Measurements from ENCODE around the gene PODXL2. TPM values are rescaled to one million over a fixed set of nuclear protein-coding genes. Genes with fewer than 3 reads are reported as not detected.

PODXL2 gene
- total RNA-seq, 1 experiment from 2014 or later, result 33.6 TPM

DNA sequence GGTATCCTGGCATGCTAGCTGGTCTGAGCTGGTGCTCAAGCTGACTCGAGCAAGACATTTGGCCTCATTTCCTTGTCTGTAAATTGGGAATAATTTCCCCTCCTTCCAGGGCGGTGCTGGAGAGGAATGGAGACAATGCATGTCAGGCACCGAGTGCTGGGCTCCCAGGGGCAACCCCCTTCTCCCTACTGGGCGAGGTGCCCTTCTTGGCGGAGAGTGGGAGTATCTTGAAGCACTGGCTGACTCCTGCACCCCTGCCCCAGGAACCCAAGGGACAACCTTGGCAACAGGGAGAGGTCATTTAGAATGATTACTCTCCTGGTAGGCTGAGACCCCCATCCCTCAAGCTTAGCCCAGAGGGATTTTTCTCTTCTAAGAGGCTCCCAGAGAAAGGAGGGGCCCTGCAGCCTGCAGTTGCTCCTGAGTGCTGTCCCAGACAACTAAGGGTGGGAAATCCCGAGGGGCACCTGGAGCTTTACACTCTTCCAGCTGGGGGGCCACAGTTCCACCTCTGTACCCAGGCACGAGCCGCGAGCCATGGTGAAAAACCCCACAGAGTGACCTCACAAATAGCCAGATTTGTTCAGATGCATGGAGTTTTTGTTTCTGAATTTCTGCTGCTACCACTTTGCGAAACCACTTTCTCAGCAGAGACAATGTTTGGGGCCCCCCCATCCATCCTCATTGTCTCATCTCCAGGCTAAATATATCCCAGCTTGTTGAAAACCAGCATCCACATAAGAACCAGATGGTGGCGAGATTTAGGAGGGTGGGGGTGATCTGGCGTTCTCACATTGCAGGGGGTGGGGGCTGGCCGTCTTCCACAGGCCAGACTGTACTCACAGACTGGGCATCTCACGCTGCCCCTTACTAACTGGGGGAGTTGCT lies 88.6 kb downstream of the PODXL2 start:
- Mint-ChIP-seq H3K9me3 (no peaks in the 10 kb centered on the region), H3K36me3 (no peaks in the 10 kb centered on the region), H3K27ac (no peak overlapping the region), H3K27me3 (ENCODE audit: low read depth) (no peaks in the 10 kb centered on the region; the same call in 1 of the 2 replicates), H3K4me1 (peaks cover 26% of the 10 kb centered on the region), H3K4me3 (no peak overlapping the region)
- POLR2A ChIA-PET, result no interaction called here
- CTCF ChIA-PET, result interaction anchor here (0.8 to 1.2 kb wide), 2 partner anchors 38 to 74 kb away, joined by 3 to 5 read pairs; no protein-coding TSS in a partner anchor
- ATAC-seq (no peak), DNase-seq (ENCODE audit: low spot score) (no peak)
- TF ChIP-seq GTF2I (CRISPR knock-in tag; conservative IDR thresholded peaks at IDR 0.05) (no peak), NR3C1 (CRISPR knock-in tag; conservative IDR thresholded peaks at IDR 0.05; ENCODE audit: low read depth) (no peak), CREM (CRISPR knock-in tag; IDR thresholded peaks at IDR 0.05) (no peak), HMGA2 (CRISPR knock-in tag; IDR thresholded peaks at IDR 0.05) (no peak), ESRRA (CRISPR knock-in tag; IDR thresholded peaks at IDR 0.05; ENCODE audit: borderline replicate concordance) (no peak), TP53 (CRISPR knock-in tag; IDR thresholded peaks at IDR 0.05) (no peak), ZNF423 (CRISPR knock-in tag; IDR thresholded peaks at IDR 0.05) (no peak), CBFB (CRISPR knock-in tag; IDR thresholded peaks at IDR 0.05; ENCODE audit: low read depth) (no peak), IRF2 (CRISPR knock-in tag; IDR thresholded peaks at IDR 0.05; ENCODE audit: borderline replicate concordance, low read depth) (no peak), ZNF121 (CRISPR knock-in tag; IDR thresholded peaks at IDR 0.05) (no peak), ZNF396 (CRISPR knock-in tag; IDR thresholded peaks at IDR 0.05; ENCODE audit: borderline replicate concordance) (no peak)
- TF ChIP-seq, protein P1, sequence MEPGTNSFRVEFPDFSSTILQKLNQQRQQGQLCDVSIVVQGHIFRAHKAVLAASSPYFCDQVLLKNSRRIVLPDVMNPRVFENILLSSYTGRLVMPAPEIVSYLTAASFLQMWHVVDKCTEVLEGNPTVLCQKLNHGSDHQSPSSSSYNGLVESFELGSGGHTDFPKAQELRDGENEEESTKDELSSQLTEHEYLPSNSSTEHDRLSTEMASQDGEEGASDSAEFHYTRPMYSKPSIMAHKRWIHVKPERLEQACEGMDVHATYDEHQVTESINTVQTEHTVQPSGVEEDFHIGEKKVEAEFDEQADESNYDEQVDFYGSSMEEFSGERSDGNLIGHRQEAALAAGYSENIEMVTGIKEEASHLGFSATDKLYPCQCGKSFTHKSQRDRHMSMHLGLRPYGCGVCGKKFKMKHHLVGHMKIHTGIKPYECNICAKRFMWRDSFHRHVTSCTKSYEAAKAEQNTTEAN (CRISPR knock-in tag; IDR thresholded peaks at IDR 0.05), result no peak
- TF ChIP-seq, protein P2, sequence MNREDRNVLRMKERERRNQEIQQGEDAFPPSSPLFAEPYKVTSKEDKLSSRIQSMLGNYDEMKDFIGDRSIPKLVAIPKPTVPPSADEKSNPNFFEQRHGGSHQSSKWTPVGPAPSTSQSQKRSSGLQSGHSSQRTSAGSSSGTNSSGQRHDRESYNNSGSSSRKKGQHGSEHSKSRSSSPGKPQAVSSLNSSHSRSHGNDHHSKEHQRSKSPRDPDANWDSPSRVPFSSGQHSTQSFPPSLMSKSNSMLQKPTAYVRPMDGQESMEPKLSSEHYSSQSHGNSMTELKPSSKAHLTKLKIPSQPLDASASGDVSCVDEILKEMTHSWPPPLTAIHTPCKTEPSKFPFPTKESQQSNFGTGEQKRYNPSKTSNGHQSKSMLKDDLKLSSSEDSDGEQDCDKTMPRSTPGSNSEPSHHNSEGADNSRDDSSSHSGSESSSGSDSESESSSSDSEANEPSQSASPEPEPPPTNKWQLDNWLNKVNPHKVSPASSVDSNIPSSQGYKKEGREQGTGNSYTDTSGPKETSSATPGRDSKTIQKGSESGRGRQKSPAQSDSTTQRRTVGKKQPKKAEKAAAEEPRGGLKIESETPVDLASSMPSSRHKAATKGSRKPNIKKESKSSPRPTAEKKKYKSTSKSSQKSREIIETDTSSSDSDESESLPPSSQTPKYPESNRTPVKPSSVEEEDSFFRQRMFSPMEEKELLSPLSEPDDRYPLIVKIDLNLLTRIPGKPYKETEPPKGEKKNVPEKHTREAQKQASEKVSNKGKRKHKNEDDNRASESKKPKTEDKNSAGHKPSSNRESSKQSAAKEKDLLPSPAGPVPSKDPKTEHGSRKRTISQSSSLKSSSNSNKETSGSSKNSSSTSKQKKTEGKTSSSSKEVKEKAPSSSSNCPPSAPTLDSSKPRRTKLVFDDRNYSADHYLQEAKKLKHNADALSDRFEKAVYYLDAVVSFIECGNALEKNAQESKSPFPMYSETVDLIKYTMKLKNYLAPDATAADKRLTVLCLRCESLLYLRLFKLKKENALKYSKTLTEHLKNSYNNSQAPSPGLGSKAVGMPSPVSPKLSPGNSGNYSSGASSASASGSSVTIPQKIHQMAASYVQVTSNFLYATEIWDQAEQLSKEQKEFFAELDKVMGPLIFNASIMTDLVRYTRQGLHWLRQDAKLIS (CRISPR knock-in tag; IDR thresholded peaks at IDR 0.05; ENCODE audit: borderline replicate concordance), result no peak
- TF ChIP-seq, protein P3, sequence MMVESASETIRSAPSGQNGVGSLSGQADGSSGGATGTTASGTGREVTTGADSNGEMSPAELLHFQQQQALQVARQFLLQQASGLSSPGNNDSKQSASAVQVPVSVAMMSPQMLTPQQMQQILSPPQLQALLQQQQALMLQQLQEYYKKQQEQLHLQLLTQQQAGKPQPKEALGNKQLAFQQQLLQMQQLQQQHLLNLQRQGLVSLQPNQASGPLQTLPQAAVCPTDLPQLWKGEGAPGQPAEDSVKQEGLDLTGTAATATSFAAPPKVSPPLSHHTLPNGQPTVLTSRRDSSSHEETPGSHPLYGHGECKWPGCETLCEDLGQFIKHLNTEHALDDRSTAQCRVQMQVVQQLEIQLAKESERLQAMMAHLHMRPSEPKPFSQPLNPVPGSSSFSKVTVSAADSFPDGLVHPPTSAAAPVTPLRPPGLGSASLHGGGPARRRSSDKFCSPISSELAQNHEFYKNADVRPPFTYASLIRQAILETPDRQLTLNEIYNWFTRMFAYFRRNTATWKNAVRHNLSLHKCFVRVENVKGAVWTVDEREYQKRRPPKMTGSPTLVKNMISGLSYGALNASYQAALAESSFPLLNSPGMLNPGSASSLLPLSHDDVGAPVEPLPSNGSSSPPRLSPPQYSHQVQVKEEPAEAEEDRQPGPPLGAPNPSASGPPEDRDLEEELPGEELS (CRISPR knock-in tag; IDR thresholded peaks at IDR 0.05), result no peak
- TF ChIP-seq, protein P4, sequence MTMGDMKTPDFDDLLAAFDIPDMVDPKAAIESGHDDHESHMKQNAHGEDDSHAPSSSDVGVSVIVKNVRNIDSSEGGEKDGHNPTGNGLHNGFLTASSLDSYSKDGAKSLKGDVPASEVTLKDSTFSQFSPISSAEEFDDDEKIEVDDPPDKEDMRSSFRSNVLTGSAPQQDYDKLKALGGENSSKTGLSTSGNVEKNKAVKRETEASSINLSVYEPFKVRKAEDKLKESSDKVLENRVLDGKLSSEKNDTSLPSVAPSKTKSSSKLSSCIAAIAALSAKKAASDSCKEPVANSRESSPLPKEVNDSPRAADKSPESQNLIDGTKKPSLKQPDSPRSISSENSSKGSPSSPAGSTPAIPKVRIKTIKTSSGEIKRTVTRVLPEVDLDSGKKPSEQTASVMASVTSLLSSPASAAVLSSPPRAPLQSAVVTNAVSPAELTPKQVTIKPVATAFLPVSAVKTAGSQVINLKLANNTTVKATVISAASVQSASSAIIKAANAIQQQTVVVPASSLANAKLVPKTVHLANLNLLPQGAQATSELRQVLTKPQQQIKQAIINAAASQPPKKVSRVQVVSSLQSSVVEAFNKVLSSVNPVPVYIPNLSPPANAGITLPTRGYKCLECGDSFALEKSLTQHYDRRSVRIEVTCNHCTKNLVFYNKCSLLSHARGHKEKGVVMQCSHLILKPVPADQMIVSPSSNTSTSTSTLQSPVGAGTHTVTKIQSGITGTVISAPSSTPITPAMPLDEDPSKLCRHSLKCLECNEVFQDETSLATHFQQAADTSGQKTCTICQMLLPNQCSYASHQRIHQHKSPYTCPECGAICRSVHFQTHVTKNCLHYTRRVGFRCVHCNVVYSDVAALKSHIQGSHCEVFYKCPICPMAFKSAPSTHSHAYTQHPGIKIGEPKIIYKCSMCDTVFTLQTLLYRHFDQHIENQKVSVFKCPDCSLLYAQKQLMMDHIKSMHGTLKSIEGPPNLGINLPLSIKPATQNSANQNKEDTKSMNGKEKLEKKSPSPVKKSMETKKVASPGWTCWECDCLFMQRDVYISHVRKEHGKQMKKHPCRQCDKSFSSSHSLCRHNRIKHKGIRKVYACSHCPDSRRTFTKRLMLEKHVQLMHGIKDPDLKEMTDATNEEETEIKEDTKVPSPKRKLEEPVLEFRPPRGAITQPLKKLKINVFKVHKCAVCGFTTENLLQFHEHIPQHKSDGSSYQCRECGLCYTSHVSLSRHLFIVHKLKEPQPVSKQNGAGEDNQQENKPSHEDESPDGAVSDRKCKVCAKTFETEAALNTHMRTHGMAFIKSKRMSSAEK (CRISPR knock-in tag; IDR thresholded peaks at IDR 0.05; ENCODE audit: borderline replicate concordance), result no peak
